ENCODE measurements around the gene DEPDC5. TPM values are rescaled to one million over a fixed set of nuclear protein-coding genes. Genes with fewer than 3 reads are reported as not detected.

DEPDC5 gene
- total RNA-seq, 1 donor = 15.2 TPM

- H3K27me3 ChIP-seq (ENCODE audit: insufficient read depth, low read length) = no peaks in the 10 kb centered on the region
- peaks cover 12% of the 10 kb centered on the region for H3K4me1 ChIP-seq (ENCODE audit: insufficient read depth, low read length)
- peaks cover 5% of the 10 kb centered on the region for H4K20me1 ChIP-seq (ENCODE audit: insufficient read depth, low read length)
- H2AFZ ChIP-seq (ENCODE audit: low read length) = no peak overlapping the region
- H3K4me2 ChIP-seq (ENCODE audit: insufficient read depth, low read length) = no peak overlapping the region
- peak; percentile 71 for DNase-seq (ENCODE audit: insufficient read length, low spot score, missing footprints)
- H3K36me3 ChIP-seq (ENCODE audit: insufficient read depth, low read length) = peaks cover 15% of the 10 kb centered on the region
- H3K4me3 ChIP-seq (ENCODE audit: insufficient read depth, low read length) = no peak overlapping the region
- H3K9me3 ChIP-seq (ENCODE audit: low read depth, low read length) = no peaks in the 10 kb centered on the region
- H3K79me2 ChIP-seq (ENCODE audit: insufficient read depth, low read length) = no peaks in the 10 kb centered on the region
- no peak for TF ChIP-seq CTCF (IDR thresholded peaks at IDR 0.05; ENCODE audit: extremely low read depth, low read depth, low read length)
- H3K27ac ChIP-seq (ENCODE audit: low read depth, low read length) = no peak overlapping the region
Measured at GRCh38 chr22:31872209-31872608, 118.4 kb downstream of the DEPDC5 start.

DNA sequence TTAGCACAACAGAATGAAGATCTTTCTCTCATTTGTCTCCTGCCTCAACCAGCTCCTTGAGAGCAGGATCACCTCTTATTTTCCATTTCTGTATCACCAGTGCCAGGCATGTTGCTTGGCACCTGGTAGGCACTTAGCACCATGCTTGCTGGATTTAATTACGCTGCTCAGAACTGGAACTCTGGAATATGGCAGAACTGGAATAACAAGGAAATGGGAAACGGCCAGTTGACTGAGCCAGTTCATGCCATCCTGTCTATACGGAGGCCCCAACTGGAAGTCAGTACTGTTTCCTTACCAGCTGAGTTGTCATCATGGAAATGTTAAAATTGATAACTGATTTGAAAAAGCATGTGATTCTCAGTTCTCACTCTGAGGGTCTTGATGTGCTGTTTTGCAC, 121.0 kb downstream of the DEPDC5 start:
- H3K36me3 ChIP-seq (ENCODE audit: insufficient read depth, low read length) = peaks cover 15% of the 10 kb centered on the region
- H3K27me3 ChIP-seq (ENCODE audit: insufficient read depth, low read length) = no peaks in the 10 kb centered on the region
- TF ChIP-seq CTCF (IDR thresholded peaks at IDR 0.05; ENCODE audit: extremely low read depth, low read depth, low read length) = no peak
- H3K79me2 ChIP-seq (ENCODE audit: insufficient read depth, low read length) = no peaks in the 10 kb centered on the region
- H3K9me3 ChIP-seq (ENCODE audit: low read depth, low read length) = no peaks in the 10 kb centered on the region
- peaks cover 5% of the 10 kb centered on the region for H4K20me1 ChIP-seq (ENCODE audit: insufficient read depth, low read length)
- no peak overlapping the region for H3K27ac ChIP-seq (ENCODE audit: low read depth, low read length)
- no peak overlapping the region for H2AFZ ChIP-seq (ENCODE audit: low read length)
- H3K4me3 ChIP-seq (ENCODE audit: insufficient read depth, low read length) = no peak overlapping the region
- H3K4me2 ChIP-seq (ENCODE audit: insufficient read depth, low read length) = no peak overlapping the region
- DNase-seq (ENCODE audit: insufficient read length, low spot score, missing footprints) = no peak
- peaks cover 12% of the 10 kb centered on the region for H3K4me1 ChIP-seq (ENCODE audit: insufficient read depth, low read length)

DNA sequence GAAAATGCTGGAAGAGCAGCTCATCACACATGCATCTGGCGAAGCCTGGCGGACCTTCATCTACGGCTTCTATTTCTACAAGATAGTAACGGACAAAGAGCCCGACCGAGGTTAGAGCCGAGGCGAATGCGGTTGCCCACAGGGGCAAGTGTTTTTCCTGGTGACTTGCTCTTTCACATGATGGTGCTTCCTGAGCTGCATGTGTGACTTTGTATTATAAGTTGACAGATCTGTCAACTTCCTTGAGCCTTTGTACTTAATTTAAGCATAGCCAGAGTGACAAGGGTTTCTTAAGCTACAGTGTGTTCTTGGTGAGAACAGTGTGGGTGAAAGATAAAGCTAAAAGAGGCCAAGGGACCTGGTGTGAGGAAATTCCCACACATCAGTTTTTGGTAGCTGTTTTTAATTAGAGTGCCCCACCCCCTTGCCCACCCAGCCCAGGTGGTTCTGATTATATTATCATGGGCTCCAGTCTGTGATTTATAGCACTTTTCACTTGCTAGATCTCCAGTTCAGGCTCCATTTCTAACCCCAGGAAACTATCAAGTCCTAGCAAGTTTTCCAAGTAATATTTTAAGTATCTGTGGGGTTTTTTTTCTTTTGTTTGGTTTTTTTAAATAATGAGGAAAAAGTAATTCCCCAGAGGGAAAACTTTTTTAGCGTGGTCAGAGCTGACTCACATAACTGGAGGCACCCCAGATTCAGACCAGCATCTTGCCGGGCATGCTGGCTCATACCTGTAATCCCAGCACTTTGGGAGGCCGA, 122.5 kb downstream of the DEPDC5 start:
- DNase-seq (ENCODE audit: insufficient read length, low spot score, missing footprints) = peak; percentile 45
- Histone ChIP-seq H3K36me3 (ENCODE audit: insufficient read depth, low read length) (peaks cover 15% of the 10 kb centered on the region), H3K27me3 (ENCODE audit: insufficient read depth, low read length) (no peaks in the 10 kb centered on the region), H3K27ac (ENCODE audit: low read depth, low read length) (peak overlapping the region; percentile 8), H2AFZ (ENCODE audit: low read length) (no peak overlapping the region), H3K4me1 (ENCODE audit: insufficient read depth, low read length) (peaks cover 6% of the 10 kb centered on the region), H3K4me3 (ENCODE audit: insufficient read depth, low read length) (no peak overlapping the region), H3K9me3 (ENCODE audit: low read depth, low read length) (no peaks in the 10 kb centered on the region), H3K79me2 (ENCODE audit: insufficient read depth, low read length) (no peaks in the 10 kb centered on the region), H3K4me2 (ENCODE audit: insufficient read depth, low read length) (no peak overlapping the region), H4K20me1 (ENCODE audit: insufficient read depth, low read length) (no peaks in the 10 kb centered on the region)
- TF ChIP-seq CTCF (IDR thresholded peaks at IDR 0.05; ENCODE audit: extremely low read depth, low read depth, low read length) = no peak

DNA sequence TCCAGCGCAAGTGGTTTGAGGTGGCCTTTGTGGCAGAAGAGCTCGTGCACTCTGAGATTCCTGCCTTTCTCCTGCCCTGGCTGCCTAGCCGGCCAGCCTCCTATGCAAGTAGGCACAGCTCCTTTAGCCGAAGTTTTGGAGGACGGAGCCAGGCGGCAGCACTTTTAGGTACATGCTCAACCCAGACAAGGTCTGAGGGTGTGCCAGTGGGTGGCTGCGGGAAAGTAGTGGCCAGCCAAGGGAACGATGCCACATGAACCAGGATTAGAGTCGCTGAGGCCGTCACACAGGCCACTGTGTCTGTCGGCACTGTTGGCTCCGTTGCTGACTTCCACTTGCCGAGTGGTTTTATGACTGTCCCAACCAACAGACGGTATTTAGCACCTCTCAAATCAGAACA, 125.8 kb downstream of the DEPDC5 start:
- no peak for DNase-seq (ENCODE audit: insufficient read length, low spot score, missing footprints)
- Histone ChIP-seq H2AFZ (ENCODE audit: low read length) (no peak overlapping the region), H3K27me3 (ENCODE audit: insufficient read depth, low read length) (no peaks in the 10 kb centered on the region), H3K9me3 (ENCODE audit: low read depth, low read length) (no peaks in the 10 kb centered on the region), H3K27ac (ENCODE audit: low read depth, low read length) (no peak overlapping the region), H3K4me3 (ENCODE audit: insufficient read depth, low read length) (no peak overlapping the region), H3K36me3 (ENCODE audit: insufficient read depth, low read length) (no peaks in the 10 kb centered on the region), H3K79me2 (ENCODE audit: insufficient read depth, low read length) (no peaks in the 10 kb centered on the region), H4K20me1 (ENCODE audit: insufficient read depth, low read length) (no peaks in the 10 kb centered on the region), H3K4me1 (ENCODE audit: insufficient read depth, low read length) (peaks cover 5% of the 10 kb centered on the region), H3K4me2 (ENCODE audit: insufficient read depth, low read length) (no peak overlapping the region)
- no peak for TF ChIP-seq CTCF (IDR thresholded peaks at IDR 0.05; ENCODE audit: extremely low read depth, low read depth, low read length)

Data from osteoblast (primary cell).